Activated T-helper 17 cell treated with anti-CD3 and anti-CD28 coated beads, Interleukin-2, amount 50 U/mL, for 72 hours (primary cell): ENCODE results near the gene UBA52. TPM values are rescaled to one million over a fixed set of nuclear protein-coding genes. Genes with fewer than 3 reads are reported as not detected.

ENCODE experiments used
- ATAC-seq: fragments of 150-1000 bp; cut with Tn5 transposase; replicated peaks from 2 replicates; pipeline ENCODE4 v1.10.0; 2021; ENCODE audit warnings: mild to moderate bottlenecking, moderate library complexity
- H3K27ac Mint-ChIP-seq: one replicate; pipeline ENCODE4 v1.8.0; 2022; ENCODE audit warnings: mixed read lengths
- H3K27me3 Mint-ChIP-seq: one replicate; pipeline ENCODE4 v1.8.0; 2022; ENCODE audit warnings: mixed read lengths
- H3K36me3 Mint-ChIP-seq: one replicate; pipeline ENCODE4 v1.8.0; 2022; ENCODE audit warnings: low read depth, mild to moderate bottlenecking, mixed read lengths
- H3K4me1 Mint-ChIP-seq: one replicate; pipeline ENCODE4 v1.8.0; 2022; ENCODE audit warnings: mixed read lengths
- H3K4me3 Mint-ChIP-seq: one replicate; pipeline ENCODE4 v1.8.0; 2022; ENCODE audit warnings: mild to moderate bottlenecking, mixed read lengths
- H3K9me3 Mint-ChIP-seq: one replicate; pipeline ENCODE4 v1.8.0; 2022; ENCODE audit warnings: mixed read lengths
- total RNA-seq, 2 donors: library from RNA; stranded (reverse); gene quantifications; one replicate each; pipeline ENCODE4 v1.2.3, GENCODE V29; 2022

Gene UBA52
- total RNA-seq, 2 donors from 2014 or later: 1,569 to 1,681 TPM

DNA sequence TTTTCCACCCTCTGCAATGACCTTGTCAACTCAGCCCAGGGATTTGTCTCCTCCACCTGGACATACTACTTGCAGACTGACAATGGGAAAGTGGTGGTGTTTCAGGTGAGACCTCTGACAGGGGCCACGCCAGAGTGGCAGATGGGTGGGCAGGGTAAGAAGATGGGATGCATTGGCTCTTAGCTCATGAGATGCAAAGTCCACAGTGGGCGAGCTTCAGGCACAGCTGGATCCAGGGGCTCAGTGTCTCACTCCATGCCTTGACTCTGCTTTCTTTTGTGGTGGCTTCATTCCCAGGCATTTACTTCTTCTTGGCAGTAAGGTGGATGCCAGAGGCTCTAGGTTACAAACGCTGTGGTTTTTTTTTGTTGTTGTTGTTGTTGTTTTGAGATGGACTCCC, 44.4 kb downstream of the UBA52 start:
- ATAC-seq: no peak
- Mint-ChIP-seq H3K36me3 (no peaks in the 10 kb centered on the region), H3K9me3 (no peaks in the 10 kb centered on the region), H3K27ac (no peak overlapping the region), H3K4me3 (no peak overlapping the region), H3K27me3 (peaks cover 36% of the 10 kb centered on the region), H3K4me1 (peaks cover 3% of the 10 kb centered on the region)

DNA sequence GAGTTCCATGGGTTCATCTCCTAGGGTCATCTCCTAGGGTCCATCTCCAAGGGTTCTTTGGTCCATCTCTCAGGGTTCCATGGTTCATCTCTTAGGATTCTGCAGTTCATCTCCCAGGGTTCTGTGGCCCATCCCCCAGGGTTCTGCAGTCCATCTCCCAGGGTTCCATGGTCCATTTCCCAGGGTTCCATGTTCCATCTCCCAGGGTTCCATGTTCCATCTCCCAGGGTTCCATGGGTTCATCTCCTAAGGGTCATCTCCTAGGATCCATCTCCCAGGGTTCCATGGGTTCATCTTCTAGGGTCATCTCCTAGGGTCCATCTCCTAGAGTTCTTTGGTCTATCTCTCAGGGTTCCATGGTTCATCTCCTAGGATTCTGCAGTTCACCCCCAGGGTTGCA, 45.9 kb downstream of the UBA52 start:
- Mint-ChIP-seq H3K36me3 (no peaks in the 10 kb centered on the region), H3K4me3 (no peak overlapping the region), H3K27me3 (peaks cover 27% of the 10 kb centered on the region), H3K27ac (no peak overlapping the region), H3K4me1 (no peaks in the 10 kb centered on the region), H3K9me3 (no peaks in the 10 kb centered on the region)
- no peak for ATAC-seq

DNA sequence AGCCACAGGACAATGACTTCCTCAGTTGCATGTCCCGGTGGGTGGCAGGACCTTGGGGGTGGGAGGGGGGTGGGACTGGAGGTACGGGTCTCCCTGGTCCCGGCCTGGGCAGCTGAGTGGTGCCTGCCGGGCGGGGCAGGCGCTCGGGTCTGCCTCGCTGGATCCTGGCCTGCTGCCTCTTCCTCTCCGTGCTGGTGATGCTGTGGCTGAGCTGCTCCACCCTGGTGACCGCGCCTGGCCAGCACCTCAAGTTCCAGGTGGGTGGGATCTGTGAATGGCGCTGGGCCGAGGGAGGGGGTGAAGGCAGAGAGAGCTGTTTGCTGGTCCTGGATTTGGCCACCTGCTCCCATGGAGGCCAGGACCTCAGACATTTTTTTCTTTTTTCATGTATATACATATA, 46.6 kb downstream of the UBA52 start:
- Mint-ChIP-seq H3K27ac (no peak overlapping the region), H3K27me3 (peaks cover 25% of the 10 kb centered on the region), H3K4me1 (no peaks in the 10 kb centered on the region), H3K36me3 (no peaks in the 10 kb centered on the region), H3K9me3 (no peaks in the 10 kb centered on the region), H3K4me3 (no peak overlapping the region)
- no peak for ATAC-seq

- Mint-ChIP-seq H3K4me3 (no peak overlapping the region), H3K9me3 (no peaks in the 10 kb centered on the region), H3K27me3 (peaks cover 8% of the 10 kb centered on the region), H3K4me1 (no peaks in the 10 kb centered on the region), H3K36me3 (no peaks in the 10 kb centered on the region), H3K27ac (no peak overlapping the region)
- ATAC-seq: no peak
Observed at GRCh38 chr19:18620311-18620710, 48.7 kb downstream of the UBA52 start.

GRCh38 chr19:18620902-18621301, 49.2 kb downstream of the UBA52 start:
- Mint-ChIP-seq H3K36me3 (no peaks in the 10 kb centered on the region), H3K9me3 (no peaks in the 10 kb centered on the region), H3K4me3 (no peak overlapping the region), H3K27me3 (peaks cover 7% of the 10 kb centered on the region), H3K4me1 (no peaks in the 10 kb centered on the region), H3K27ac (no peak overlapping the region)
- no peak for ATAC-seq

DNA sequence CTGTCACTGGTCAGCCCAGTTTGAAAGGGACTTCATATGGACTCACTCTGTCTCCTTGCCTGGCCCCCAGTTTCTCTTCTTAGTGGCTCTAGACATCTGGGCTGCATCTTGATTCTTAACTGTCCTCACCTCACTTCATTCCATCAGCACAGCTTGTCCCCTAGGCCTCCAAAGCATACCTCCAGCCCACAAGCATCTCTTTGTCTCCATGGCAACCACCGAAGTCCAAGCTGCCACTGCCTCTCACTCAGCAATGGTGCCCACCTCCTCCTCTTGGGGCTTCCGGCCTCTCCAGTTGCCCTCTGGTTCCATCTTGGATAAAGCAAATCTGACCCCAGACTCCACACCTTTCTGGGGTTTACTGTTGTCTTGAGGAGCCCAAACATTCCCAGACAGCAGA, 55.2 kb downstream of the UBA52 start:
- ATAC-seq: no peak
- Mint-ChIP-seq H3K4me1 (no peaks in the 10 kb centered on the region), H3K36me3 (no peaks in the 10 kb centered on the region), H3K27me3 (no peaks in the 10 kb centered on the region), H3K9me3 (no peaks in the 10 kb centered on the region), H3K4me3 (no peak overlapping the region), H3K27ac (no peak overlapping the region)

Other genes with a start within 250 kb of the UBA52 start
- 100 to 1,000 TPM; 176 to 252 TPM for gene LSM4, start 248.8 kb upstream of the UBA52 start, total RNA-seq
- 10 to 100 TPM; 38.9 to 46.0 TPM for gene PGPEP1, start 231.3 kb upstream of the UBA52 start, total RNA-seq
- under 1 TPM; 0.45 to 0.50 TPM for gene GDF15, start 185.7 kb upstream of the UBA52 start, total RNA-seq
- gene LRRC25, start 174.2 kb upstream of the UBA52 start, total RNA-seq: not detected
- gene SSBP4, start 152.5 kb upstream of the UBA52 start, total RNA-seq: 100 to 1,000 TPM in 1 of 2 donors, 10 to 100 TPM in 1; 73.8 to 169 TPM
- gene ISYNA1, start 133.7 kb upstream of the UBA52 start, total RNA-seq: 10 to 100 TPM; 15.9 to 22.0 TPM
- 10 to 100 TPM; 23.7 to 41.8 TPM for gene ELL, start 49.8 kb upstream of the UBA52 start, total RNA-seq
- gene FKBP8, start 28.3 kb upstream of the UBA52 start, total RNA-seq: 100 to 1,000 TPM; 222 to 320 TPM
- 100 to 1,000 TPM; 116 to 118 TPM for gene KXD1, start 14.0 kb upstream of the UBA52 start, total RNA-seq
- 10 to 100 TPM; 36.3 to 46.6 TPM for gene REX1BD, start 16.9 kb downstream of the UBA52 start, total RNA-seq
- not detected for gene CRLF1, start 34.9 kb downstream of the UBA52 start, total RNA-seq
- under 1 TPM in 1 of 2 donors, not detected in 1; 0.48 TPM for gene TMEM59L, start 41.0 kb downstream of the UBA52 start, total RNA-seq
- 10 to 100 TPM; 10.6 to 11.4 TPM for gene KLHL26, start 65.2 kb downstream of the UBA52 start, total RNA-seq
- gene CRTC1, start 111.8 kb downstream of the UBA52 start, total RNA-seq: 10 to 100 TPM in 1 of 2 donors, 1 to 10 TPM in 1; 7.8 to 13.6 TPM
- not detected for gene COMP, start 219.4 kb downstream of the UBA52 start, total RNA-seq